SK-MEL-5 (cell line): ENCODE data around the gene CAMTA1. TPM values are rescaled to one million over a fixed set of nuclear protein-coding genes. Genes with fewer than 3 reads are reported as not detected.
"Not testable (repeated sequence)": the region's sequence is repeated elsewhere in the genome, so short reads cannot be mapped to it uniquely, and the experiment has no call there.

ENCODE experiments used
- DNase-seq: peaks from one replicate; pipeline ENCODE4 v3.0.0-alpha.2; 2016; ENCODE audit warnings: low read depth, low spot score
- in situ Hi-C: cut with HindIII; loops from 2 replicates; pipeline ENCODE4 v1.10.0; 2016; ENCODE audit warnings: low sequenced_read_pairs, high pct_unique_total_duplicates, low pct_unique_long_range_greater_than_20kb
- total RNA-seq: library from RNA; depleted of rRNA; stranded (reverse); fragments of >200 nt; shearing (Covaris generic); gene quantifications from 2 replicates; pipeline ENCODE4 v1.2.3, GENCODE V29; 2014

The CAMTA1 gene
- total RNA-seq, 1 experiment from 2014 or later: 47.4 TPM

DNA sequence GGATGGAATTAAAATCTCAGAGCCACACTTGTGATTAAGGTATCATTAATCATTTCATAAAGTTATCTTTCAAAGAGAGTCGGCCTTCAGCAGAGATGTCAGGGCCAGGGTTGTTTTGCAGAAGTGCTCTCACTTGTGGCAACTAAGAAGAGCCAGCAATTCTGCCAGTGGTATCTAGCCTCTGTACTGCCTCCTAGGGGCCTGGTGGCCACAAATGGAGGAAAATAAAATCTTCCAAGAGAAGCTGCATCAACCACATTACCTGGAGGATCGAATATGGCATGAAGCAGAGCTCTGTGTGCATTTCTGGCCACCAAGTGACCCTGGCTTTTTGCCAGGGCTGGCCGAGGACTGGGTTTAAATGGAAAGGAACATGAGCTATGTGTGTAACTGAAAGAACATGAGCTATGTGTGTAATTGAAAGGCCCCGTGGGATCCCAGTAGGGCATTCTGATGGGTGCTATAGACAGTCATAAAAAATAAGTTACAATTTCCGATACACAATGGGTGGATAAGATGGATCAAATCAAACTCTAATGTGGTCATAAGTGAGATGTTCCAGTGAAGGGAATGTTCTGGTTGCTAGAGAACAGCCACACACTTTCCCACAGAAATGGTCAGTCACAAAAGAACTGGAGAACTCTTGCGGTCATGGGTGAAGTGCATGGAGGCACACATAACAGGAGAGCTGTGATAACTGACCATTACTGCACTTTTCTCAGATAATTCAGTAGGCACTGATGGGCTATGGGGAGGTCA, 335.8 kb downstream of the CAMTA1 start:
- DNase-seq: peak; percentile 33
- in situ Hi-C loops: no loop called here

DNA sequence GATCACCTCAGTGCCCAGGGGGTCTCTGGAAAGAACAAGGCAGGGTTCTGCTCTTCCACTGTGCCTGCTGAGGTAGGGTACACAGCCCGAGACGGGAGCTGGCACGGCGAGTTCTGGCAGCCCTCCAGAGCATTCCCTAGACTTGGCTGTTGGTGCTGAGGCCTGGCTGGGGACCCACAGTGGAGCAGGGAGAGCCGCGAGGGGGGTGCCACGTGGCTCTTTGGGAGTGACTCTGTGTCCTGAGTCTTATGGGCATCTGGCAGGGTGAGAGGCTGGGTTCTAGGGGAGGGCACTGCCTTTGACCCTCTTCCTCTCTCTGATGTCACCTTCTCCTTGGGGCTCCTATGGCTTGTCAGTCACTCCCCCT, 336.4 kb downstream of the CAMTA1 start:
- in situ Hi-C loops: no loop called here
- no peak for DNase-seq

- DNase-seq: no peak
- in situ Hi-C loops: no loop called here
Measured at GRCh38 chr1:7127322-7128075, 342.2 kb downstream of the CAMTA1 start.

DNA sequence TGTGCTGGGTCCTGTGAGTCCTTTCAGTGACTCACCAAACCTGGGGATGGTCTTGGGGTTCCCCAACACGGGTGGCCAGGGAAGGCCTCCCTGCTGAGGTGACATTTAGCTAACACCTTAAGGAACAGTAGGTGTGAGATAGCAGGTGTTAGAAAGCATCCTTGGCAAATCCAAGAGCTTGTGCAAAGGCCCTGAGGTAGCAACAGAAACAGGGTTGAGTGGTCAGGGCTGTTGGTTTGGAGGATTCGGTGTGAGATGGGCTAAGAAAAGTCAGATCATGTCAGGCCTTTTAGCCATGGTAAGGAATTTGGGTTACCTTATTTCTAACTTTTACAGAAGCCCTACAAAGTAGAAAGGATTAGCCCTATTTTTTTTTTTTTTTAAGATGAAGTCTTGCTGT, 343.0 kb downstream of the CAMTA1 start:
- DNase-seq: no peak
- in situ Hi-C loops: no loop called here

GRCh38 chr1:7130127-7130526, 344.9 kb downstream of the CAMTA1 start:
- no peak for DNase-seq
- in situ Hi-C loops: no loop called here

- in situ Hi-C loops: no loop called here
- DNase-seq: no peak
Measured at GRCh38 chr1:7135493-7135892, 350.2 kb downstream of the CAMTA1 start.

DNA sequence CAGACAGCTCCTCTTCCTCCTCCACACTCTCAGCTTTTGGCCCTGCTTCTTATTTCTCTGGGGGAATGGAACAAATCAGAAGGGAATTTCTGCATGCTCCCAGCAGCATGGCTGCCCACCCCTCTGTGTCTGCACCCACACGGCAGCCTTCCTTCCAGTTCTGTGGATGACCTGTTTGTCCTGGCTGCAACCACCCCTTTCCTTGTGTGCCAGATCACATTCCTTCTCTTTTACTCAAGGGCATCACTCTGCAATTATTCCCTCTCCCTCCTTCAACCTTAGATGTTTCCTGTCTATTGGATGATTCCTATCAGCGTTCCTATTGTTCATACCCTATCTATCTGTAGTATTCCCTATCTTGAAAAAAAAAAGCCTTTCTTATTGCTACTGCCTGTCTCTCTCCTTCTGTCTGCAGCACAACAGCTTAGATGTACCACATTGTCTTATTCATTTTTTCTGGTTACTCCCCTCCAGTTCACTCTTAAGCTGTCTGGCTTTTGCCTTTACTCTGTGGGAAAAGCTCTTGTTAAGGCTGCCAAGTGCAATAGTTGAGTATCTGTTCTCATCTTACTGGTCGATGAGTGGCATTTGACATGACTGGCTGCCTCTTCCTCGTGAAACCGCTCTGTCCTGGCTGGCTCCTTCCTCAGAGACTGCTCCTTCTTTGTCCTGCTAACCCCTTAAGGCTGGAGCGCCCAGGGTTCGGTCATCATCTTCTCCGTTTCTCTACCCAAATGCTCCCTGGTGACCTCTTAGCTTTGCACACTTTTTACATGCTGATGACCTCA, 351.1 kb downstream of the CAMTA1 start:
- DNase-seq: no peak
- in situ Hi-C loops: no loop called here

GRCh38 chr1:7140251-7140650, 355.0 kb downstream of the CAMTA1 start:
- in situ Hi-C loops: no loop called here
- DNase-seq: no peak

- DNase-seq: no peak
- in situ Hi-C loops: no loop called here
Measured at GRCh38 chr1:7145947-7146346, 360.7 kb downstream of the CAMTA1 start.

DNA sequence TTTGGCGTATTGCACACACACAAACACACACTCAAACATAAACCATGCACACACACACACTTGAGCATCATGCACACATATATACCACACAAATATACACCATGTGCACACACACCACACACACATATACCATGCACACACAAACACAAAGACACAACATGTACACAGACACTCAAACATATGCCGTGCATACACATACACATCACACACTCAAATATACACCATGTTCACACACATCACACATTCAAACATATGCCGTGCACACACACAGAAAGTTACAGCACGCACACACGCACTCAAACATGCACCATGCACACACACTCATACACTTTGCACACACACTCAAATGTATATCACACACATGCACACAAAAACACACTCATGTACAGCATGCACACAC, 361.5 kb downstream of the CAMTA1 start:
- in situ Hi-C loops: no loop called here

GRCh38 chr1:7147581-7148282, 362.5 kb downstream of the CAMTA1 start:
- in situ Hi-C loops, DNase-seq: not testable (repeated sequence)

More for the DNA sequence above, 361.5 kb downstream of the CAMTA1 start:
- no peak for DNase-seq

DNA sequence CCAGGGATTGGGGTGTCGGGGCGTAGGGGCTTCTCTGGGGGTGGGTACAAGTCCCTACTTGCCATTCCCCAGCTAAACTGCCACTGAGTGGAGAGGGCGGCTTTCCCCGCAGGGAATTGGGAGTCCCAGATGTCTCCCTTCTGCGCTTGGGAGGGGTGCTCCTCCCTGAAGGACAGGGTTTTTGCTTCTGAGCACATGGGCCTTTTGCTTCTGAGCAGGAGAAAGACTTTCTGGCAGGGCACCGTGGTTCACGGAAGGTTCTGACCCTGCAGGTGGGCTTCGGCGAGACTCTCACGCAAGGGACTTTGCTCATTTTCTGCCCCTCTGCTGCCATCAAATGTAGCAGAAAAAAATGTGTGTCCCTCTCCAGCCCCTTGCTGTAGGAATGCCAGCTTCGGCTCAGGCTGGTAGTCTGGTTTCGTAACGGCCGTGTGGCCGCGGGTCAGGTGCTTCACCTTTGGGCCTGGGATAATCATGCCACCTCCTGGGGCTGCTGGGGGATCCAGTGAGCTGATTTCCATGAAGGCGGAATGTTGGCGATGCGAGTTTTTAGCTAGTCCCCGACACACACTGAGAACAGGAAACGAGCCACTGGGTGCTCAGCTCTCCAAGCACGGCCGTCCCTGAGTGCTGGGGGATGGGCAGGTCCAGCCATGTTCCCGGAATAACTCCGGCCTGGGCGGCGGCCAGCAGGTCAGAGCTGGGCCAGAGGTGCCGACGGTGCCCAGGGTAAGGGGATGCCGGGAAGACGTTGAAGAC, 364.0 kb downstream of the CAMTA1 start:
- no peak for DNase-seq
- in situ Hi-C loops: no loop called here

DNA sequence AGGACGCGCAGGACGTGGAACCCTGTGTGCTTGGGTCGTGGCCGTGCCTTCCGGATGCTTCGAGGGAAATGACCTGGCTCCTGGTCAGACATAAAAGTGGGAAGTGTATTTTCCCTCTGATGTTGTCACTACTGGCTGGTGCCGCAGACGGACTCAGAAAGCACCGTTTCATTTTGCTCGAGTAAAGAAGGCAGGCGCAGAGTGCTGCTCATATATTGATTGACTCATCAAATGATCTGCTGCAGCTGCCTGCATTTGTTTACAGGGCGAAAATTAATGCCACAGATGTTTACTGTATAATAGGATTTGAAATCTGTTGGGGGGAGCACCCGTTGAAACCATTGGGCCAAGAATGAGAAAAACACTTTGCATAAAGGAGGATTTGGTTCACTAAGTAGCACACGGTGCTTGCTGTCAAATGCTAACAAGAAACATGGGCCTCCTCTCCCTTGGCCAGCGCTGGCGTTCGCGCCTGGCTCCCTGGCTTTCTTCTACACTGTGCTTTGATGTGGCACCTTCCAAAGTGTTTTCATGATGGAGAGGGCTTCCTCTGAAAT, 365.5 kb downstream of the CAMTA1 start:
- in situ Hi-C loops: no loop called here

DNA sequence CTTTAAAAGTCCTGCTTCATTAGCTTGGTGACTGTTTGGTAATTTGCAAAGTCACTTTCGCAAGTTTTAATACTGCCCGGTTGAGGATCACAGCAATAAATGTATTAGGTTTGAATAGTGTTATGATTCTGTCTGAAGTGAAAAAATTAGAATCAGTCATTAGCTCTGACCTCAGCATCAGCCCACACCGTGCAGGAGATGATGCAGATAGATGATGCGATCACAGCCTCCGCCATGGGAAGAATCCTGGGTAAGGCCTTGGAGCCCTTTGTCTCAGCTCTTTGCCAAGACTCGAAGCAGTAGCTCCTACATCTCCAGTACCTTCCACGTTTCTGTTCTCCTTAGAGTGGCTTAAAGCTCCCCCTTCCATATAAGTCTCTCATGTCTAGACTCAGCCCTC, 366.7 kb downstream of the CAMTA1 start:
- no peak for DNase-seq
- in situ Hi-C loops: no loop called here

More for the DNA sequence above, 365.5 kb downstream of the CAMTA1 start:
- no peak for DNase-seq

DNA sequence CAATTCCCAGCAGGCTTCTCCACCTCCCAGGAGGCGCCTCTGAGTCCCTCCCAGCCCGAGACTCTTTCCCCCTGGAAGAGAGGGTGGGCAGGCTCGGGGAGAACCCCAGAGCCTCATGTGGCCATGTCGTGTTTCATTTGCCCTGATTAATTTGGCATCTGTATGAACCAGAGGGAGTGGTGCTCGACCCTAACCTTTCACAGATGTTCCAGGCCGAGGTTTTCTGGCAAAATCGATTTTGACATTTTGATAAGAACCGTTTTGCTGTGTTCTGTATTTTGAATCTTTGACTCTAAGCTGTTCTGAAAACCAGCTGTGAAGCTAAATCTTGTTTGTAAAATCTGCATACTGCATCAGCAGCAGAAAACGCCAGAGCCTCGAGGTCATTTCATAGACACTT, 367.4 kb downstream of the CAMTA1 start:
- in situ Hi-C loops: no loop called here
- DNase-seq: no peak

DNA sequence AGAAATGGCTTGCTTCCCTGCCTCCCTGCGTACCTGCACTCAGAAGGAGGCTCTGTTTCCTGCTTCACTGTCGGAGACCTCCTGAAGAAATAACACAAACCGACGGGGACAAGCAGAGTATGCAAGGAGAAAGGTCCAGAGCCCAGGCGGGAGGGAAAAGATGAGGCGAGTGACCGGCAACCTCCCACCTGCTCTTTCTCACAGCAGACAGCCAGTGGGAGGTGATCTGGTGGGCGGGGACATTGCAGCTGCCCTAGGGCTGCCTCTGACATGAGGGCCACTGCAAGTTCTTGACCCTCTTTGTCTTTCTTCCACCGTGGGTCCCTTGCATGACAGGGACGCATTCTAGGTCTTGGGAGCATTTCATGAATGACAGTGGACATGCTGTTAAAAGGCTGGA, 368.2 kb downstream of the CAMTA1 start:
- in situ Hi-C loops: no loop called here
- no peak for DNase-seq
